GM12878 (cell line): ENCODE measurements around the gene SORCS1. TPM values are rescaled to one million over a fixed set of nuclear protein-coding genes. Genes with fewer than 3 reads are reported as not detected.

Source experiments
- ASH2L ChIP-seq: fragments of 300-600, 200-600 bp; sonication (generic); IDR thresholded peaks from 2 replicates; pipeline ENCODE4 v1.6.1; 2017; ENCODE audit warnings: low read depth, mild to moderate bottlenecking, borderline replicate concordance
- ATF7 ChIP-seq: fragments of 450-650 bp; IDR thresholded peaks from 2 replicates; pipeline ENCODE4 v1.6.1; 2016; ENCODE audit warnings: low read depth, mild to moderate bottlenecking
- BMI1 ChIP-seq: fragments of 450-650 bp; IDR thresholded peaks from 2 replicates; pipeline ENCODE4 v1.6.1; 2016; ENCODE audit warnings: mild to moderate bottlenecking, moderate library complexity, borderline replicate concordance
- CBFB ChIP-seq: IDR thresholded peaks from 2 replicates; pipeline ENCODE4 v1.6.1; 2016; ENCODE audit warnings: antibody characterized with exemption, low read depth
- CHD1 ChIP-seq: IDR thresholded peaks from 2 replicates; pipeline ENCODE4 v1.6.1; 2012; ENCODE audit warnings: low read depth, low read length, improper control_type of control experiment
- CHD4 ChIP-seq: fragments of 200-600 bp; sonication (generic); IDR thresholded peaks from 2 replicates; pipeline ENCODE4 v1.6.1; 2016; ENCODE audit warnings: mild to moderate bottlenecking
- EP300 ChIP-seq, 2 experiments: fragments of 150-350 bp in 1 of 2; IDR thresholded peaks; 2 replicates each; pipeline ENCODE4 v1.6.1; 2011 to 2012; ENCODE audit warnings: low read depth in 2 of 2, low read length in 2 of 2, borderline replicate concordance in 1 of 2, improper control_type of control experiment in 1 of 2, inconsistent platforms in 1 of 2; ENCODE audit not compliant: control insufficient read depth in 1 of 2
- FOXK2 ChIP-seq: fragments of 450-650 bp; IDR thresholded peaks from 2 replicates; pipeline ENCODE4 v1.6.1; 2017; ENCODE audit warnings: mild to moderate bottlenecking, moderate library complexity
- GATAD2B ChIP-seq: fragments of 450-650 bp; conservative IDR thresholded peaks from 2 replicates; pipeline ENCODE4 v1.6.1; 2017; ENCODE audit warnings: low read depth, mild to moderate bottlenecking, moderate library complexity
- HDAC2 ChIP-seq: fragments of 200-600 bp; sonication (generic); IDR thresholded peaks from 2 replicates; pipeline ENCODE4 v1.6.1; 2017
- HDGF ChIP-seq: fragments of 450-650 bp; IDR thresholded peaks from 2 replicates; pipeline ENCODE4 v1.6.1; 2016; ENCODE audit warnings: antibody characterized with exemption
- JUNB ChIP-seq: IDR thresholded peaks from 2 replicates; pipeline ENCODE4 v1.6.1; 2016; ENCODE audit warnings: antibody characterized with exemption, mild to moderate bottlenecking
- LARP7 ChIP-seq: fragments of 450-650 bp; IDR thresholded peaks from 2 replicates; pipeline ENCODE4 v1.6.1; 2017; ENCODE audit warnings: mild to moderate bottlenecking
- MYB ChIP-seq: fragments of 150-350 bp; IDR thresholded peaks from 2 replicates; pipeline ENCODE4 v1.6.1; 2014; ENCODE audit warnings: mild to moderate bottlenecking, low read depth, low read length, borderline replicate concordance
- NFIC ChIP-seq: IDR thresholded peaks from 2 replicates; pipeline ENCODE4 v1.6.1; 2012; ENCODE audit warnings: low read depth, mild to moderate bottlenecking, inconsistent platforms, low read length, moderate library complexity
- NFXL1 ChIP-seq: fragments of 450-650 bp; IDR thresholded peaks from 2 replicates; pipeline ENCODE4 v1.6.1; 2017; ENCODE audit warnings: antibody characterized with exemption, mild to moderate bottlenecking, borderline replicate concordance
- POLR2AphosphoS2 ChIP-seq: IDR thresholded peaks from 2 replicates; pipeline ENCODE4 v1.6.1; 2011; ENCODE audit warnings: low read depth, mild to moderate bottlenecking, low read length, improper control_type of control experiment, moderate library complexity
- RBBP5 ChIP-seq: fragments of 200-600 bp; sonication (generic); conservative IDR thresholded peaks from 2 replicates; pipeline ENCODE4 v1.6.1; 2016
- SRF ChIP-seq, 2 experiments: IDR thresholded peaks; 2 replicates each; pipeline ENCODE4 v1.6.1; 2011; ENCODE audit warnings: low read depth in 2 of 2, low read length in 2 of 2, mild to moderate bottlenecking in 1 of 2, moderate library complexity in 1 of 2
- SUZ12 ChIP-seq: fragments of 200-600 bp; sonication (generic); IDR thresholded peaks from one replicate; pipeline ENCODE4 v1.6.1; 2018; ENCODE audit warnings: antibody characterized with exemption, mild to moderate bottlenecking; ENCODE audit not compliant: unreplicated experiment
- ZNF217 ChIP-seq: fragments of 450-650 bp; IDR thresholded peaks from 2 replicates; pipeline ENCODE4 v1.6.1; 2017; ENCODE audit warnings: antibody characterized with exemption, mild to moderate bottlenecking
- ZZZ3 ChIP-seq: IDR thresholded peaks from 2 replicates; pipeline ENCODE4 v1.6.1; 2011; ENCODE audit warnings: low read depth; ENCODE audit not compliant: control insufficient read depth, insufficient read length
- polyA plus RNA-seq, 11 experiments: library from polyadenylated mRNA; depleted of rRNA in 4 of 11; unstranded in 6 of 11; stranded (reverse) in 5 of 11; fragments of >200 nt; fragmentation: Nextera tagmentation in 4 of 11; fragmentation: Illumina TruSeq in 1 of 11; extraction: Ambion mirVana in 4 of 11; extraction: Trizol in 1 of 11; gene quantifications; 1 replicate in 1 of 11; 2 replicates in 10 of 11; pipeline versions ENCODE4 v1.2.1 to v1.2.3, GENCODE V29; 2011 to 2016; ENCODE audit warnings: inconsistent platforms in 2 of 11, missing spikeins in 2 of 11, low read depth in 1 of 11
- total RNA-seq, 4 experiments: library from RNA; depleted of rRNA in 3 of 4; stranded (reverse); fragments of >200 nt in 3 of 4; fragmentation: Illumina TruSeq in 1 of 4; extraction: Trizol in 1 of 4; gene quantifications; 2 replicates each; pipeline versions ENCODE4 v1.2.1 to v1.2.3, GENCODE V29; 2013 to 2021
- TF ChIP-seq, protein P1 (sequence below): fragments of 450-650 bp; IDR thresholded peaks from 2 replicates; pipeline ENCODE4 v1.6.1; 2017; ENCODE audit warnings: borderline replicate concordance
- TF ChIP-seq, protein P2 (sequence below): IDR thresholded peaks from 2 replicates; pipeline ENCODE4 v1.6.1; 2011; ENCODE audit warnings: borderline replicate concordance, low read depth, mild to moderate bottlenecking, moderate library complexity, low read length; ENCODE audit not compliant: insufficient read depth, poor library complexity, severe bottlenecking
- TF ChIP-seq, protein P3 (sequence below): fragments of 450-650 bp; IDR thresholded peaks from 2 replicates; pipeline ENCODE4 v1.6.1; 2018; ENCODE audit warnings: mild to moderate bottlenecking, low read depth, moderate library complexity; ENCODE audit not compliant: partially characterized antibody
- TF ChIP-seq, protein P4 (sequence below): fragments of 450-650 bp; IDR thresholded peaks from 2 replicates; pipeline ENCODE4 v1.6.1; 2017; ENCODE audit warnings: mild to moderate bottlenecking, low read depth, inconsistent platforms; ENCODE audit not compliant: poor library complexity, severe bottlenecking

SORCS1 gene
- total and polyA plus RNA-seq, 10 of the 15 experiments (the other 5 are each of a cell fraction or from before 2014, with no cell fraction given) = 0.02 to 9.6 (median 0.06) TPM; not detected in 3

DNA sequence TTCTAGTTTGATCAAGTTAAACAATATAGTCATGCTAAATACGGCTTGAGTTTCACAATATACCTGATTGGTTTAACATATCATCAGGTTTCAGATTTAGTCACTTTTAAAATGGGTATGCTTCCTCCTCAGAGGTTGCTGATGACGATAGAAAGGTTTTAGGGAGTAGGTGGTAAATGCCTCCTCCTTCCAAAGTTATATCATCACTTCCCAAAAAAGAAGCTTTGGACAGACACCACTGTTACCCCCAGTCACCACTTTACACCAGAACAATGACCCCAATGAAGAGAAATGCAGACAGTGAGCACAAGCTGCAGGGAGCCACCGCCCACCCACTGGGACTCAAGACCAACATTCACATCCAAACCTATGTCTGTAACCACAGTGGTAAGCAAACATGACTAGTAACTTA is 244.6 kb downstream of the SORCS1 start (continued):
- TF ChIP-seq, protein P1, sequence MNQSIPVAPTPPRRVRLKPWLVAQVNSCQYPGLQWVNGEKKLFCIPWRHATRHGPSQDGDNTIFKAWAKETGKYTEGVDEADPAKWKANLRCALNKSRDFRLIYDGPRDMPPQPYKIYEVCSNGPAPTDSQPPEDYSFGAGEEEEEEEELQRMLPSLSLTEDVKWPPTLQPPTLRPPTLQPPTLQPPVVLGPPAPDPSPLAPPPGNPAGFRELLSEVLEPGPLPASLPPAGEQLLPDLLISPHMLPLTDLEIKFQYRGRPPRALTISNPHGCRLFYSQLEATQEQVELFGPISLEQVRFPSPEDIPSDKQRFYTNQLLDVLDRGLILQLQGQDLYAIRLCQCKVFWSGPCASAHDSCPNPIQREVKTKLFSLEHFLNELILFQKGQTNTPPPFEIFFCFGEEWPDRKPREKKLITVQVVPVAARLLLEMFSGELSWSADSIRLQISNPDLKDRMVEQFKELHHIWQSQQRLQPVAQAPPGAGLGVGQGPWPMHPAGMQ = no peak
- TF ChIP-seq, protein P2, sequence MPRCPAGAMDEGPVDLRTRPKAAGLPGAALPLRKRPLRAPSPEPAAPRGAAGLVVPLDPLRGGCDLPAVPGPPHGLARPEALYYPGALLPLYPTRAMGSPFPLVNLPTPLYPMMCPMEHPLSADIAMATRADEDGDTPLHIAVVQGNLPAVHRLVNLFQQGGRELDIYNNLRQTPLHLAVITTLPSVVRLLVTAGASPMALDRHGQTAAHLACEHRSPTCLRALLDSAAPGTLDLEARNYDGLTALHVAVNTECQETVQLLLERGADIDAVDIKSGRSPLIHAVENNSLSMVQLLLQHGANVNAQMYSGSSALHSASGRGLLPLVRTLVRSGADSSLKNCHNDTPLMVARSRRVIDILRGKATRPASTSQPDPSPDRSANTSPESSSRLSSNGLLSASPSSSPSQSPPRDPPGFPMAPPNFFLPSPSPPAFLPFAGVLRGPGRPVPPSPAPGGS = no peak
- TF ChIP-seq ZZZ3 (no peak), POLR2AphosphoS2 (no peak), CHD1 (no peak), GATAD2B (no peak), RBBP5 (no peak), CHD4 (no peak), LARP7 (no peak), ATF7 (peak; percentile 39; the same call in 1 of the 2 replicates), FOXK2 (no peak), BMI1 (no peak), HDAC2 (no peak), ASH2L (no peak), NFIC (peak; percentile 55; the same call in 1 of the 2 replicates), EP300 (IDR thresholded peaks at IDR 0.05; ENCODE audit: borderline replicate concordance in 1 of 2, control insufficient read depth in 1 of 2, low read depth in 2 of 2, low read length in 2 of 2) (0 out of 4 replicates have a peak, but pooled peaks of 1 of the 2 experiments have one; percentile 14), JUNB (peak; percentile 75), SUZ12 (no peak), CBFB (no peak), SRF (IDR thresholded peaks at IDR 0.05; ENCODE audit: low read depth in 2 of 2, low read length in 2 of 2) (no peak), HDGF (no peak), ZNF217 (no peak), NFXL1 (no peak), MYB (no peak)
- TF ChIP-seq, protein P3, sequence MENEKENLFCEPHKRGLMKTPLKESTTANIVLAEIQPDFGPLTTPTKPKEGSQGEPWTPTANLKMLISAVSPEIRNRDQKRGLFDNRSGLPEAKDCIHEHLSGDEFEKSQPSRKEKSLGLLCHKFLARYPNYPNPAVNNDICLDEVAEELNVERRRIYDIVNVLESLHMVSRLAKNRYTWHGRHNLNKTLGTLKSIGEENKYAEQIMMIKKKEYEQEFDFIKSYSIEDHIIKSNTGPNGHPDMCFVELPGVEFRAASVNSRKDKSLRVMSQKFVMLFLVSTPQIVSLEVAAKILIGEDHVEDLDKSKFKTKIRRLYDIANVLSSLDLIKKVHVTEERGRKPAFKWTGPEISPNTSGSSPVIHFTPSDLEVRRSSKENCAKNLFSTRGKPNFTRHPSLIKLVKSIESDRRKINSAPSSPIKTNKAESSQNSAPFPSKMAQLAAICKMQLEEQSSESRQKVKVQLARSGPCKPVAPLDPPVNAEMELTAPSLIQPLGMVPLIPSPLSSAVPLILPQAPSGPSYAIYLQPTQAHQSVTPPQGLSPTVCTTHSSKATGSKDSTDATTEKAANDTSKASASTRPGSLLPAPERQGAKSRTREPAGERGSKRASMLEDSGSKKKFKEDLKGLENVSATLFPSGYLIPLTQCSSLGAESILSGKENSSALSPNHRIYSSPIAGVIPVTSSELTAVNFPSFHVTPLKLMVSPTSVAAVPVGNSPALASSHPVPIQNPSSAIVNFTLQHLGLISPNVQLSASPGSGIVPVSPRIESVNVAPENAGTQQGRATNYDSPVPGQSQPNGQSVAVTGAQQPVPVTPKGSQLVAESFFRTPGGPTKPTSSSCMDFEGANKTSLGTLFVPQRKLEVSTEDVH = no peak
- TF ChIP-seq, protein P4, sequence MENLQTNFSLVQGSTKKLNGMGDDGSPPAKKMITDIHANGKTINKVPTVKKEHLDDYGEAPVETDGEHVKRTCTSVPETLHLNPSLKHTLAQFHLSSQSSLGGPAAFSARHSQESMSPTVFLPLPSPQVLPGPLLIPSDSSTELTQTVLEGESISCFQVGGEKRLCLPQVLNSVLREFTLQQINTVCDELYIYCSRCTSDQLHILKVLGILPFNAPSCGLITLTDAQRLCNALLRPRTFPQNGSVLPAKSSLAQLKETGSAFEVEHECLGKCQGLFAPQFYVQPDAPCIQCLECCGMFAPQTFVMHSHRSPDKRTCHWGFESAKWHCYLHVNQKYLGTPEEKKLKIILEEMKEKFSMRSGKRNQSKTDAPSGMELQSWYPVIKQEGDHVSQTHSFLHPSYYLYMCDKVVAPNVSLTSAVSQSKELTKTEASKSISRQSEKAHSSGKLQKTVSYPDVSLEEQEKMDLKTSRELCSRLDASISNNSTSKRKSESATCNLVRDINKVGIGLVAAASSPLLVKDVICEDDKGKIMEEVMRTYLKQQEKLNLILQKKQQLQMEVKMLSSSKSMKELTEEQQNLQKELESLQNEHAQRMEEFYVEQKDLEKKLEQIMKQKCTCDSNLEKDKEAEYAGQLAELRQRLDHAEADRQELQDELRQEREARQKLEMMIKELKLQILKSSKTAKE = no peak
